Activated CD8-positive, alpha-beta T cell treated with anti-CD3 and anti-CD28 coated beads for 36 hours (primary cell): ENCODE data around the gene CLTB. TPM values are rescaled to one million over a fixed set of nuclear protein-coding genes. Genes with fewer than 3 reads are reported as not detected.
A peak's percentile ranks its signal among the peaks of the same experiment; 100 is the strongest.

Experiments
- ATAC-seq: fragments of 200-7000 bp; cut with Tn5 transposase; one replicate; pipeline ENCODE4 v1.10.0; 2021; ENCODE audit warnings: mild to moderate bottlenecking, moderate library complexity
- CTCF ChIA-PET: fragments of 350-600 bp; sonication (Branson Sonifier 250); formaldehyde crosslinking; loops from one replicate; lab custom pipeline; 2021; ENCODE audit warnings: antibody characterized with exemption; lab: Charles Lee
- POLR2A ChIA-PET: fragments of 350-600 bp; sonication (Branson Sonifier 250); formaldehyde crosslinking; loops from one replicate; lab custom pipeline; 2021; ENCODE audit warnings: antibody characterized with exemption; lab: Charles Lee
- DNase-seq: peaks from one replicate; pipeline ENCODE4 v3.0.0-alpha.2; 2020
- H3K27ac Mint-ChIP-seq: one replicate; pipeline ENCODE4 v1.8.0; 2021; ENCODE audit warnings: mild to moderate bottlenecking, mixed read lengths
- H3K27me3 Mint-ChIP-seq: one replicate; pipeline ENCODE4 v1.8.0; 2021; ENCODE audit warnings: mixed read lengths
- H3K36me3 Mint-ChIP-seq: one replicate; pipeline ENCODE4 v1.8.0; 2021; ENCODE audit warnings: low read depth, mixed read lengths
- H3K4me1 Mint-ChIP-seq: one replicate; pipeline ENCODE4 v1.8.0; 2021; ENCODE audit warnings: low read depth, mixed read lengths
- H3K4me3 Mint-ChIP-seq: one replicate; pipeline ENCODE4 v1.8.0; 2021; ENCODE audit warnings: mild to moderate bottlenecking, moderate library complexity, mixed read lengths
- H3K9me3 Mint-ChIP-seq: one replicate; pipeline ENCODE4 v1.8.0; 2021; ENCODE audit warnings: mixed read lengths
- CTCF ChIP-seq: fragments of 200-600 bp; IDR thresholded peaks from one replicate; pipeline ENCODE4 v1.8.0; 2022; ENCODE audit warnings: antibody characterized with exemption, mild to moderate bottlenecking
- intact Hi-C: fragments of 100-400 bp; cut with micrococcal nuclease; formaldehyde crosslinking; loops from one replicate; pipeline ENCODE4 v1.10.0; 2022
- total RNA-seq, 2 experiments: library from RNA; stranded (reverse); gene quantifications; one replicate each; pipeline ENCODE4 v1.2.3, GENCODE V29; 2021

The CLTB gene
- total RNA-seq, 2 experiments from 2014 or later: 48.2 to 48.6 TPM

- peaks cover 9% of the 10 kb centered on the region for H3K4me1 Mint-ChIP-seq
- ATAC-seq (no peak), DNase-seq (no peak)
- no peaks in the 10 kb centered on the region for H3K27me3 Mint-ChIP-seq
- H3K4me3 Mint-ChIP-seq: no peak overlapping the region
- ChIA-PET CTCF (no interaction called here), POLR2A (no interaction called here)
- no peaks in the 10 kb centered on the region for H3K9me3 Mint-ChIP-seq
- H3K27ac Mint-ChIP-seq: no peak overlapping the region
- intact Hi-C loops: no loop called here
- no peaks in the 10 kb centered on the region for H3K36me3 Mint-ChIP-seq
- no peak for TF ChIP-seq CTCF
Measured at GRCh38 chr5:176440927-176441706, 24.8 kb upstream of the CLTB start.

- H3K4me1 Mint-ChIP-seq: peaks cover 9% of the 10 kb centered on the region
- DNase-seq (no peak), ATAC-seq (no peak)
- H3K36me3 Mint-ChIP-seq: no peaks in the 10 kb centered on the region
- POLR2A ChIA-PET: interaction anchor here (0.7 kb wide), 1 partner anchor 14 kb away, joined by 3 read pairs; no protein-coding TSS in a partner anchor
- TF ChIP-seq CTCF: no peak
- H3K9me3 Mint-ChIP-seq: no peaks in the 10 kb centered on the region
- H3K27ac Mint-ChIP-seq: no peak overlapping the region
- CTCF ChIA-PET: interaction anchor here (1.0 to 1.8 kb wide), 3 partner anchors 8 to 21 kb away, joined by 3 to 8 read pairs (median 4); partner anchors contain the start of gene FAF2
- H3K4me3 Mint-ChIP-seq: no peak overlapping the region
- intact Hi-C loops: no loop called here
- no peaks in the 10 kb centered on the region for H3K27me3 Mint-ChIP-seq
Measured at GRCh38 chr5:176438959-176439757, 22.8 kb upstream of the CLTB start.

- intact Hi-C loops: no loop called here
- ATAC-seq: peak; percentile 74
Measured at GRCh38 chr5:176436656-176437055, 20.3 kb upstream of the CLTB start.

GRCh38 chr5:176432707-176433106 lies 16.4 kb upstream of the CLTB start:
- Mint-ChIP-seq H3K27me3 (no peaks in the 10 kb centered on the region), H3K9me3 (no peaks in the 10 kb centered on the region), H3K4me1 (peaks cover 18% of the 10 kb centered on the region), H3K4me3 (no peak overlapping the region), H3K27ac (no peak overlapping the region), H3K36me3 (no peaks in the 10 kb centered on the region)
- TF ChIP-seq CTCF: no peak
- intact Hi-C loops: no loop called here
- ChIA-PET CTCF (no interaction called here), POLR2A (no interaction called here)
- DNase-seq: no peak
- ATAC-seq: no peak

More at GRCh38 chr5:176436656-176437055, 20.3 kb upstream of the CLTB start:
- Mint-ChIP-seq H3K4me3 (peak overlapping the region; percentile 24), H3K36me3 (no peaks in the 10 kb centered on the region), H3K27me3 (no peaks in the 10 kb centered on the region), H3K4me1 (peaks cover 9% of the 10 kb centered on the region), H3K9me3 (no peaks in the 10 kb centered on the region), H3K27ac (no peak overlapping the region)
- TF ChIP-seq CTCF: no peak
- ChIA-PET CTCF (interaction anchor here (1.6 kb wide), 1 partner anchor 11 kb away, joined by 5 read pairs; the partner anchor contains the start of gene FAF2), POLR2A (interaction anchor here (1.2 to 1.3 kb wide), 2 partner anchors 9 to 11 kb away, joined by 3 to 7 read pairs; partner anchors contain the start of gene FAF2)
- DNase-seq: no peak
